HG02642 (cell line): Measurements from ENCODE around the gene KRTAP10-5.
"Not testable (repeated sequence)": the region's sequence is repeated elsewhere in the genome, so short reads cannot be mapped to it uniquely, and the experiment has no call there.

Experiments
- ATAC-seq: cut with Tn5 transposase; IDR thresholded peaks from one replicate; pipeline ENCODE4 v1.9.1; 2021; ENCODE audit warnings: mild to moderate bottlenecking; ENCODE audit not compliant: unreplicated experiment, poor library complexity

The KRTAP10-5 gene

DNA sequence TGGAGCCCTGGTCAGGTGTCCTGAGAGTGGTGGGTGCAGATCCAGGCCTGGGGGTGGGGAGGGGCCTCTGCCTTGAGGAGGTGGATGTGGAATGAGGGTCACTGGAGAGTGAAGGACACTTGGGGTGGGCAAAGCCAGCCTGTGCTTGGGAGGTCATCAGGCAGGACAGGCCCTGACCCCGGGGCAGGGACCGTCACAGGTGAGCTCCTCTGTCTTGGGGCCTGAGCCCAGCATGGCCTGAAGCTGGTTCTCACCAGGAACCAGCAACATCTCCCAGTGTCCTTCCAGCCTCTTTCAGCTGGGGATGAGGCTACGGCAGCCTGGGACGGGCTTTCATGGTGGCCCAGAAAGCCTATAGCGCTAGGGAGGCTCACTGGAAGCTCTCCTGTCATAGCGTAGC is 28.3 kb downstream of the KRTAP10-5 start:
- ATAC-seq: no peak

DNA sequence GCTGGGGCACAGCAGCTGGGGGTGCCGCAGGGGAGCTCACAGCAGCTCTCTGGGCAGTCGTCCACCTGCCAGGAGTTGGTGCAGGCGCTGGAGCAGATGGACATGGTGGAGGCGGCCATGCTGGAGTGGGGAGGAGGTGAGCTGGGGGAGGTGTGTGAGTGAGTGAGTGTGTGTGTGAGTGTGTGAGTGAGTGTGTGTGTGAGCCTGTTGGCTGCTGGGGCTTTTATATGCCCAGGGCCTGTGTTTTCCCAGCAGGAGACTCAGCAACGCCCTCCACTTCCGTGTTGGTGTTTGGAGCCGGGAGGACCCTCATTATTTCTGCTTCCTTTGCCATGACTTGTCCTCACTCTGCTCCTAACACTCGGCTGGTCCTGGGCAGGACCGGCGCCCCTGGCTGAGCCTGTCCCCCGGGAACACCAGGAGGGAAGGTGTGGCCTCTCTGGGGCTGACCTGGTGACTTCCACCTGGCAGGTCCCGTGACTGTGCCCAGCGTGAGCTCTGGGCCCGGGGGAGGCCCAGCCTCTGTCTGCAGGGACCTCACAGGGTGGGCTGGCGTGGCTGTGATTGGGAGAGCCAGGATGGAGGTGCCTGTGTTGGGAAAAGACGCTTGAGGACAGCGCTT is 29.0 kb downstream of the KRTAP10-5 start, which contains the start of gene KRTAP10-2:
KRTAP10-2 (minus strand) TSS at position 166 of the 622 bp plus-strand sequence; CDS start at position 119, 47 bp downstream.
- no peak for ATAC-seq

DNA sequence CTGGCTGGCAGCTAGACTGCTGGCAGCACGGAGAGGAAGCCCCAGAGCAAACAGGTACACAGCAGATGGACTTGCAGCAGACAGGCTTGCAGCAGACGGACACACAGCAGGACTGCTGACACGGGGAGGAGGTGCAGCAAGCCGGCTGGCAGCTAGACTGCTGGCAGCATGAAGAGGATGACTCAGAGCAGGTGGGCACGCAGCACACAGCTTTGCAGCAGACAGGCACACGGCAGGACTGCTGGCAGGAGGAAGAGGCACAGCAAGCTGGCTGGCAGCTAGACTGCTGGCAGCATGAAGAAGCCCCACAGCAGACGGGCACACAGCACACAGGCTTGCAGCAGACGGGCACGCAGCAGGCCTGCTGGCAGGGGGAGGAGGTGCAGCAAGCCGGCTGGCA is 29.6 kb downstream of the KRTAP10-5 start:
- ATAC-seq: no peak

DNA sequence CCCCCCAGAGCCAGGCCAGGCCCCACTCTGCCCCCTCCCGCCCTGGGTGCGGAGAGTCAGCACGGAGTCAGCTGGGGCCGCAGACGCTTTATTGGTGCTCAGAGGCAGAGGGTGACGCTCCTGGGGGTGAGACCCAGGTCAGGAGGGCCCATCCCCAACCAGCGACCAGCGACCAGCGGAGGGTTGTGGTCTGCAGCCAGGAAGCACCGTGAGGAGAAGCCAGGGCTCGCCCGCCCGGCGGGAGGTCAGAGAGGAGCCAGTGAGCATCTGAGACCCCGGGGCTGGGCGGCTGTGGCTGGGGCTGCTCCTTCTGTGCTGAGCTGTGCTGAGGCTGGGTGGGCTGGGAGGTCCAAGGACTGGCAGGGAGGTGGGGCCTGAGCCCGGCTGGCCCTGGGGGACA is 30.1 kb downstream of the KRTAP10-5 start:
- ATAC-seq: not testable (repeated sequence)

DNA sequence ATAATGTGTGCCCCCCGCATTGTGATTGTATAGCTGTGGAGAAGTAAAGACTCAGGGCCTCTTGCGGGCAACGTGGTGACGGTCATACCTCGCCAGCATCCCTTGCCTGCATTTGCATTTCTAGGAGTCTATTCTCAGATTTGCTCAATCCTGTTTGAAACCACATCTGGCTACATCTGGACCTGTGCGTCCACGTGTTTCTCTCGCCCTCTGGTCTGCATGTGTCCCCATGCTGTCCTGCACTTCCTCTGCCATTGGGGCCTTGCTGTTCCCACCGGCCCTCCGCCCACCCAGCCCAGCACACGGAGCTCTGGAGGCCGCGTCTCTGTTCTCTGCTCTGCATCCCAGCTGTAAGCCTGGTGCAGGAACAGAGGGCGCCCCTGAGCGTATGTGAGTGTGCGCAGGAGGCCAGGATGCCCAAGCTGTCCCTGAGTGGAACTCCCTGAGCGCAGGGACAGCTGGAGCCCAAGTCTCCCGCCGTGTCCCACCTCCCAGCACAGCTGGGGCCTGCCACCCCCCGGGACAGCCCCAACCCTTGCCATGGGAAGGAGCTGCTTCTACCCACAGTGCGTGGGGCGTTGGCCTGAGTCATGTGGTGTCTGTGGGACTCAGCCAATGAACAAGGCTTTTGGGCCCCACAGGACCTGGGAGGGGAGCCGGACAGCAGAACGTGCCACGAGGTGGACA is 30.7 kb downstream of the KRTAP10-5 start:
- no peak for ATAC-seq

DNA sequence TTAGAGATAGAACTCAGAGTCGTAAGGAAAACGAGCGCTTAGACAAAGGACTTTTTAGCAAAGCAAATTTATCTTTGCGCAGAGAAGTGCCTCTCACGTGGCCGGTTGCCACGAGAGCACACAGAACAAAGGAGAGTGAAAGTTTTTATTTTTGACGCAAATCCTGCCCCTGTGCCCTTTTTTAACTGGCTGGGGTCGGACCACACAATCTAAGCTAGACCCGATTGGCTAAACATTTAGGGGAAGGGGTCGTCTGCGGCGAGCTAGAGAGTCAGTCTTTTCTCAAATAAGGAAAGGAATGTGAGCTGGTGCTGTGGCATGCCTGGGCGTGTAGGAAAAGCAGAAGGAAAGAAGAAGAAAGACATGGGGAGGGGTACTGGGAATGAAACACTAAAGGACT is 31.5 kb downstream of the KRTAP10-5 start:
- ATAC-seq: no peak

DNA sequence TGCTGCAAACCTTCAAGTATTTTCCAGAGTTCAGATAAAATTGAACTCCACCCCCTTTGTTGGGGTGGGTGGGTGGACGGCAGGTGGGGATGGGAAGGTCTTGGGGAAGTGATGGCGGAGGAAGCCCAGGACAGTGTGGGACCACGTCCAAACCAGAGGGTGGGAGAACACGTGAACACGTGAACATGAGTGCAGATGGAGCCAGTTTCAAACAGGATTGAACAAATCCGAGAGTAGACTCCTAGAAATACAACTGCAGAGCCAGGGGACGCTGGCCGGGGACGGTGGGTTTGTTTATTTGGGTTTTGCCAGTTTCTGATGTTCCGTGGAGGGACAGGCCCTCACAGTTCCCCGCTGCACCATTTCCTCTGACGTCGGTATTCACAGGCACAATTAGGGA is 32.0 kb downstream of the KRTAP10-5 start:
- no peak for ATAC-seq

DNA sequence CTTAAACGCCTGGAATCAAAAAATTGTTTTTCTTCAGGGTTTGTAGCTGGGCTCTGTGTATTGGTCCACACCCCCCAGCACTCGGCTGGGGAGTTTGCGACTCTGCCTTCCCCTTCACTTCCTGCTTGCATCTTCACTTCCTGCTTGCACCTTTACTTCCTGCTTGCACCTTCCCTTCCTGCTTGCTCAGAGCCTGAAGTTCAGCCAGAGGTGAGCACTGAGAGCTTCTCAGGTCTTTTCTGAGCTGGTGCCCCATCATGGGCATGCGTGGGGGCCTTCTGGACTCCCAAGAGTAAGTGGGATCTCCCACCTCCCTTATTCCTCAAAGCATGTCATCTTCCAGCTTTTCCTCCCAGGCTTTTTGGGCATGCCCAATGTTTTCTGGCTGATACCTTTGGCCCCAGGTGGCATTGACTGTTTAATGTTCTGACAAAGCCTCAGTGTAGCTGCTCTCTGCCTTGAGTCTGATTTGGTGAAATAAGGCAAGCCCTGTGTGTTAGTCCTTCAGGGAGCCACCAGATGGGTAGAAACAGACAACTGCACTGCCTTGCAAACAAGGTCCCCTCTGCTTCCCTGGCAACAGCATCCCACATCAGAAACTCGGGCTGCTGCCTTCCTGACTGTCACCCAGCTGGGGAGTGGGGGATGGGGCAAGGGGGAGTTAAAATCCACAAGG is 32.6 kb downstream of the KRTAP10-5 start:
- no peak for ATAC-seq

DNA sequence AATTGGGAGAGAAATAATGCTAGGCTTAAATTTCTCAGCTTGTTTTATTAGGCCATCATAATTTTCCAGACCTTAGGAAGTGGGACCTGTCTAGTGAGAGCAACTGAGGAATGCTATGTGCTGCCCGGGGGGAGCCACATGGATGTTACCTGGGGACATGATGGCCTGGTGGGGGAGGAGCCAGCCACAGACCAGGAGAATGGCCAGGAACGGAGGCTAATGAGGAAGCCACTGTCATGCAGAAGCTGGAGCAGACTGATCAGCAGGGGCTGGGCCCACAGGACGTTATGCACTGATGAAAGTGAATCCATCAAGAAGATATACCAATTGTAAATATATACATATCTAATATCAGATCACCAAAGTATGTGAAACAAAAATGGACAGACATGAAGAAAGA is 35.8 kb downstream of the KRTAP10-5 start:
- ATAC-seq: no peak

DNA sequence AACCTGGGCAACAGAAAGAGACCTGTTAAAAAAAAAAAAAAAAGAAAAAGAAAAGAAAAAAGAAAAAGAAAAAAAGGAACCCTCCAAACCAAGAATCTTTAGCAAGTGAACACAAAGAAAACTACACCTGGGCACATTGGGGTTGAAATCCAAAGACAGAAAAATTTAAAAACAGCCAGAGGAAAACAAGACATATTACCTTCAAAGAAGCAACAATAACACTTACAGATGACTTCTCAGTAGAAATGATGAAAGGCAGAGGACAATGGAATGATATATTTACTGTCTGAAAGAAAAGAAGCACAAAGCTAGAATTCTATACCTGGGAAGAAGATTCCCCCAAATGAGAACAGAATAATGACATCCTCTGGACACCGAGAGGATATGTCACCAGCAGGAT is 37.7 kb downstream of the KRTAP10-5 start:
- ATAC-seq: no peak

DNA sequence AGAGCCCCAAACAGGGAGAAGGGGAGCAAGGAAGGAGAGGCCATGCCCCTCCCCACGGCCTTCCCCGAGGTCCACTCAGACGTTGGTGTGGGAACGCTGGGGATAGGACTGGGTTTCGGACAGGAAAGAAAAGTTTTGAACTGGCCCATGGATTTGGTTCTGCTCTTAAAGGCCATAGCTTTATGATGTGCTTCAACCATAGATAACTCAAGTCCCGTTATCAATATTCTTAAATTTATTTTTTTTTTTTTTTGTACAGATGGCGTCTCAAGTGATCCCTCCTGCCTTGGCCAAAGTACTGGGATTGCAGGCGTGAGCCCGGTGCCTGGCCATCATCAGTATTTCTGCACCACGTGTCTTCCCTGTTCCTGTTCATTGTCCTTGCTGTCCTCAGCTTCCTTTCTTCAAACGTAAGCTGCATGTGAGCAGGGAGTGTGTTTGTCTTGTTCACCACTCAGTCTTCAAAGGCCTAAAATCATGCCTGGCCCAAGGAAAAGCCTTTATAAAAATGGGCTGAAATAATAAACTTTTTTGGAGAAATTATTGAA is 39.6 kb downstream of the KRTAP10-5 start:
- no peak for ATAC-seq

DNA sequence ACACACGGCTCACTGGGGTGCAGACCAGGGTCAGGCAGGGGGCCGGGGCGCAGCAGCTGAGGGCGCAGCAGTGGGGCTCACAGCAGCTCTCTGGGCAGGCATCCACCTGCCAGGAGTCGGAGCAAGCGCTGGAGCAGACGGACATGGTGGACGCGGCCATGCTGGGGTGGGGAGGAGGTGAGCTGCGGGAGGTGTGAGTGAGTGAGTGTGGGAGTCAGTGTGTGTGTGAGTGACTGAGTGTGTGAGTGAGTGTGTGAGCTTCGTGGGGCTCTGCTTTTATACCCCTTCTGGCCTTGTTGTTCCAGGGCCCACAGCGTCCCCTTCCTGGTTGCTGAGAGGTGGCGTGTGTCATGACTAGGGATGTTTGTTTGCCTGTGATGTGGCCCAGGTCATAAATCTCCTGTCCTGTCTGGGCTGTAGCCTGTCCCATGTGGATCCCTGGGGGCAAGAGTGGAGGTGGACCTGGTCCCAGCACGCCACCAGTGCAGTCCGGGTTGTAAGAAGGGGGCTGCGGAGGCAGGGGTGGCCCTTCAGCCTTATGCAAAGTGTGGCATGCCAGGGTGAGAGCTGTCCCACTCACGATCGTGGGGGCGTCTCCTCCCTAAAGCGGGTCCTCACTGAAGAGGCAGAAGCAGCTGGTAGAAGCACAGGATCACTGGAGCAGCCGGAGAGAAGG is 40.3 kb downstream of the KRTAP10-5 start, which contains the start of gene KRTAP10-1:
KRTAP10-1 (minus strand) TSS at position 205 of the 676 bp plus-strand sequence; CDS start at position 160, 45 bp downstream.
- no peak for ATAC-seq

DNA sequence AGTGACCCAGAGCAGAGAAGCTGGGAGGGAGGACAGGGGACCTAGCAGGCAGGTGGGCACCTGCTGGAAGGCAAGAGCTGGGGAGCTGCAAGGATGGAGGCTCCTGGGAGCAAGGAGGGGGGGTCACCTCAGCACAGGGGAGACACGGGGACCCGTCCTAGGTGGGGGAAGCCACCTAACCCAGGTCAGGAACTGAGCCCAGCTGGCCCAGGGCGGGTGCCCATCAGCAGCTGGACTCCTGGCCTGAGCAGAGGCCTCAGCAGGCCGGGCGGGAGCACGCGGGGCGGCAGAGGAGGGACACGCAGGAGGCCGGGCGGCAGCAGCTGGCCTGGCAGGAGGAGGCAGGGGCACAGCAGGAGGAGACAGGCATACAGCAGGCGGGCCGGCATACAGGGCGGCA is 41.4 kb downstream of the KRTAP10-5 start:
- ATAC-seq: no peak

DNA sequence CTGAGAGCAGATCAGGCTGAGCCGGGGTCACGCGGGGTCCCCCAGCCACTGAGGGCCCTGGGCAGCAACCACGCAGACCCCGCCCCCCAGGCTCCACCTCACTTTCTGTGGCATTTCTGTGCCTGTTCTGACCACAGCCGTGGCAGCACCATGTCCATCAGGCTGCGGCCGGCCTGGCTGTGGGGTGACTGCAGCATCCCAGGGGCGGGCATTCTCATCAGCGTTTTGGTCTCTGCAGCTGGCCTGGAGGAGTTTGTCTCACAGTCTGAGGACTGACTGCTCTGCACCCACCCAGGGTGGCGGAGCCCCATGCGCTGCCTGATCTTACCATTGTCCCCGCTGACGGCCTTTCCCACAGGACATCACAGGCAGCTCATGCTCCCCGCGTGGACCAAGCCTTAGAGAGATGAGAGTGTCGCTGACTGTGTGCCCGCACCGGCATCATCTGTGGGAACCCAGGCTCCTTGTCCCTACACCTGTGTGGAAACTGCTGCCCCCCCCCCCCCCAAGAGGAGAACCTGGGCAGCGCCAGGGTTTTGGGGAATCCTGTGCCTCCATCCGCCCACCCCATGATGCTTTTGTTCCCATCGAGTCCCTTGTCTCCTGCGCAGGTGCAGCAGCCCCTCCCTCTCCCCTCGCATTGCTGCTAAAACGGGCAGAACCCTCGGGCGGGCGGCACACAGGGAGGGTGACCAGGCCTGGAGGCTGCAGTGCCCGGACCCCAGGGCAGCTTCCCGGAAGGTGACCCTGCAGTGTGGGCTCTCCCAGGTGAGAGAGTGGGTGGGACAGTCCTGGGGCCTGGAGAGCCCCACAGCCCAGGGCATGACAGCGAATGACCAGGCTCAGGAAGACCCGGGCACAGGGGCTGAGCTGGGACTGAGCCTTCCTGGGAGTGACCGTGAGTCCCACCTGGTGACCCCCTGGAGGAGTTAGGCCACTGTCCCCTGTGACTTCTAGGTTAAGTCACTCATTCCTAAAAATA is 42.2 kb downstream of the KRTAP10-5 start:
- no peak for ATAC-seq

DNA sequence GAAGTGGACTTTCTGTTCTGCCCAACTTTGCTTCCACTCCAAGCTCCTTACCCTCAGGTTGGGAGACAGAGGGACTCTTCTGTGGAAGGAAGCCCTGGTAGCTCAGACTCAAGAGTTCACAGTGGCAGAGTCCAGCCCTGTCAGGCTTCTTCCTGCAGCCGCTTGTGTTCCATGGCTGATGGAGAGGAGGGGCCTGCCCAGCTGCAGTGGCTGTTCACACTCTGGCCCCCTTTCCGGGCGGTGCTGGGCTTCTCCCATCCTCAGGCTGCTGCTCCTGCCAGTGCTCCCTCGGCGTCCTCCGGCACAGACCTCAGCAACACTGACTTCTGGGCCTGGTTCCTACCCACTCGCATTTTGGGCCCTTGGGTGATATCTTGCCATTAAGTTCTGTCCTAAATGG is 44.4 kb downstream of the KRTAP10-5 start:
- no peak for ATAC-seq

DNA sequence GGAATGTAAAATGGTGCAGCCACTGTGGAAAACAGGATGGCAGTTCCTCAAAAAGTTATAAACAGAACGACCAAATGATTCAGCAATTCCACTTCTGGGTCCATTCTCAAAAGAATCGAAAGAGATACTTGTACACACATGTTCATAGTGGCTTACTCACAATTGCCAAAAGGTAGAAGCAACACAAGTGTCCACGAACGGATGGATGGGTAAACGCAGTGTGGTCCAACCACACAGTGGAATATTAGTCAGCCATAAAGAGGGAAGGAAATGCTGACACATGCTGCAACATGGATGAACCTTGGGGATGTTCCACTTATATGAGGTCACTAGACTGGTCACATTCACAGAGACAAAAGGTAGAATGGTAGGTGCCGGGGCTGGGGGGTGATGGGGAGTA is 45.7 kb downstream of the KRTAP10-5 start:
- no peak for ATAC-seq

DNA sequence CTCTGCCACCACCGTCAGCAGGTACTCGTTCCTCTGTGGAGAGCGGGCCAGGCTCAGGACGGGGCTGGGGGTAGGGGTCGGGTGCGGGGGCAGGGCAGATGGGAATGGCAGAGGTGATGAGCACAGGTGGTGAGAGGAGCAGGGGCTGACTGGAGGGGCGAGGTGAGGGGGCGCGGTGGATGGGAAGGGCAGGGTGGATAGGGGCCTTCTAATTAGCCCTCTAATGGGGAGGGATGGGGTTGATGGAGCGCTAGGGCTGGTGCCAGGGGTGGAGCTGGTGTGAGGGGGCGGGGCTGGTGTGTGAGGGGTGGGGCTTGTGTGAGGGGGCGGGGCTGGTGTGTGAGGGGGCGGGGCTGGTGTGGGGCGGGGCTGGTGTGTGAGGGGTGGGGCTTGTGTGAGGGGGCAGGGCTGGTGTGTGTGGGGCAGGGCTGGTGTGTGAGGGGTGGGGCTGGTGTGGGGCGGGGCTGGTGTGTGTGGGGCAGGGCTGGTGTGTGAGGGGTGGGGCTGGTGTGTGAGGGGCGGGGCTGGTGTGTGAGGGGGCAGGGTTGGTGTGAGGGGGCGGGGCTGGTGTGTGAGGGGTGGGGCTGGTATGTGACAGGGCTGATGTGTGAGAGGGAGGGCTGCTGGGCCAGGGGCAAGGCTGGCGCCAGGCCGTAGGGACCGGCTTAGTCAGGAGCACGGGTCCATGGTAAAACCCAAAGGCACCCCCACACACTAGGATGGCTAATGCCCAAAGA is 46.3 kb downstream of the KRTAP10-5 start:
- no peak for ATAC-seq

DNA sequence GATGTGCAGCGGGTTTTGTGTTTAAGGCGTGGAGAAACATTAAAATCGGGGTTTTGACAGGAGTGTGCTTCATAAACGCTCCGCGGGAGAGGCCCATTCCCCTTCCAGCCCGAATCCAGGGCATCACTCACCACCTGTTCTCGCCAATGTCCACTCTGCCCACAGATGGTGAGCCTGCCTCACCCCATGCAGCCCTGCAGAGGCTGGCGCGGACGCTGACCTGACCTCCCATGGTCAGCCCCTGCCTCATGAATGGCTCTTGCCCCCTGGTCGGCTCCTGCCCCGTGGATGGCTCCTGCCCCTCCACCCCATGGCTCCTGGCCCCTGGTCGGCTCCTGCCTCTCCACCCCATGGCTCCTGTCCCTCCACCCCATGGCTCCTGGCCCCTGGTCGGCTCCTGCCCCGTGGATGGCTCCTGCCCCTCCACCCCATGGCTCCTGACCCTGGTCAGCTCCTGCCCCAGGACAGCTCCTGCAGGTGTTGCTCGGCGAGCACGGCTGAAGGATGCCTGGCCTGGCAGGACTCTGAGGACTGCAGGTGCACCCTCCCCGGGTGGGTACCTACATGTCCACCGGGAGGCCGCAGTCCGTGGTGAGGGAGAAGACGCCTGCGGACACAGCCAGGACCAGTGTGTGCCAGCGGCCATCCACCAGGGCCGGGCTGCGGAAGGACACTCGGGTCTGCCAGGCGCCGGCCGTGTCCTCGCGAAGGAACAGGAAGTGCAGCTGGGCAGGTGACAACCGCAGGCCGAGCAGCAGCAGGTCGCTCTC is 47.1 kb downstream of the KRTAP10-5 start:
- ATAC-seq: no peak
